GM21737 (cell line): Measurements from ENCODE around the gene NFS1.
"Not testable (repeated sequence)": the region's sequence is repeated elsewhere in the genome, so short reads cannot be mapped to it uniquely, and the experiment has no call there.

Experiments
- ATAC-seq: cut with Tn5 transposase; IDR thresholded peaks from one replicate; pipeline ENCODE4 v1.9.1; 2021; ENCODE audit warnings: mild to moderate bottlenecking, moderate library complexity; ENCODE audit not compliant: unreplicated experiment

The NFS1 gene

DNA sequence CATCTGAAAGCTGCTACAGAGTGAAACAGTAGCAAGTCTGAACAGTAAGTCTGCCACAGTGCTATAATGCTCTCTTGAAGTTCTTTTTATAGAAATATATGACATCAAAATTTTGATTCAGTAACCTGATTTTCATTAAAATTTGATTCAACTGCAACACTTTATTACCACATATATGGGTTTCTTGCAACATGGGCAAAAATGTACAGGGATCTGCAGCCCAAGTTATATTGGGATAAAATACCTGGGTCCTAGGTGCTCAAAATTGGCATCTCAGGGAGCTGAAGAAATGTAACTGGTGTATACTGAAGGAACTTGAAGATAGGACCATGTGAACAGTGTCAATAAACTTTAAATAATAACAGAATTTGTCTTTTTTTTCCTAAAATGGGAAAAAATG lies 10.9 kb upstream of the NFS1 start:
- no peak for ATAC-seq

DNA sequence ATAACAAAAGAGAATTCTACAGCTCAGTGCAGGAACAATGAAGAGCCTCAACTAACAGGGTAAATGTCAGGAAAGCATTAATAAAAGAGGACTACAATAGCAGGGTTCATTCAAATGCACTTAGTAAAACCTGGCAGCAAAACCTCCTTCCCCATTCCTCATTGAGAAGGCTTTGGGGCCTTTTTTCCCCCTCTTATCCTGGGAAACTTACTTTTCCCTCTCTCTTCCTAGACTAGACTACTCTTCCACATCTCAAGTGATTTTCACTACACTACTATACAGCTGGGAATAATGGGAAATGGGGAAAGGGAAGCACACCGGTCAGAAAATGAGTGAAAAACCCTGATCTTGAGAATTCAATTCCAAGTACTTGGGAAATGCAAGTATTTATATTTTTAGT lies 10.1 kb upstream of the NFS1 start:
- no peak for ATAC-seq

DNA sequence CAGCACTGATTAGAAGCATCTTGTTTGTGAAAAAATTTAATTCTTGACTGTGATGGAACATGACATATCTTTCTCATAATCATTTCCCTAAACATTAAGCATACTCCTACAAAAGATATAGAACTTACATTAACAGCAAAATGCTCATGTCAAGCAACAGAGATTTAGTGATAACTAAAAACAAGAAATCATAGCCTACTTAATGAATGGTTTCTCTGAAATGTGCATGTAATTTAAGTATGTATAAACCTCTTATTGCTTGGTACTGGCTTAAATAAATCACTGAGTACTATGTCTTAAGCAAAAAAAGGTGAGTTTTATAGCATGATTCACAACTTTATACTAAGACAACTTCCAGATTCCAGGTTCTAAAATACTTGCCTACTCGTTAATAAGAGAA lies 9.3 kb upstream of the NFS1 start:
- no peak for ATAC-seq

DNA sequence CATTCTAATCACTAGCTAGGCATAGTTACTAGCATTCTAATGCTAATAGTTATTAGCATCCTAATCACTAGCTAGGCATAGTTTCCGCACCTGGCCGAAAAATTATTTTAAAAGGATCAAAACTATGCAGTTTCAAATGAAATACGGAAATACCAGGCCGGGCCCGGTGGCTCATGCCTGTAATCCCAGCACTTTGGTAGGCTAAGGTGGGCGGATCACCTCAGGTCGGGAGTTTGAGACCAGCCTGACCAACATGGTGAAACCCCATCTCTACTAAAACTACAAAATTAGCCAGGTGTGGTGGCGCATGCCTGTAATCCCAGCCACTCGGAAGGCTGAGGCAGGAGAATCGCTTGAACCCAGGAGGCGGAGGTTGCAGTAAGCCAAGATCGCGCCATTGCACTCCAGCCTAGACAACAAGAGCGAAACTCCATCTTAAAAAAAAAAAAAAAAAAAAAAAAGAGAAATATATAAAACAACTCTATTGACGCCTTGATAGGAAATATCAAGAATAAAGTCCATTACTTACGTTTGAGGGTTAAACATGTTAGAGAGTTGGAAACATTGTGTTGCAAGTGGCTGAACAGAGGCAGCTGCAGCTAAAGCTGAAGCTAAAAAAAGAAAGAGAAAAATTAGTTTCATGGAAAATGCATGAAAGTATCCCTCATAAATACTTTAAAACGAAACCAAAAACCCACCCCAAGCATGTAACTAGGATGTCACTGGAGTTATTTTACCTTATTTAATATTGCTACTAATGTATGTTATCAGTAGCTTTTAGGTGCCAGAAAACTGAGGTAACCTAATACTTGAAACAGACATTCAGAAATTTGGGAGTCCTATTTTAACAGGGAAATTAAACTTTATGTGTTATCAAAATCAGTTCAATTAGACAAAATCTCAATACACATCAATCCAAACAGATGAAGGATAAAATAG lies 7.7 kb upstream of the NFS1 start:
- ATAC-seq: not testable (repeated sequence)

DNA sequence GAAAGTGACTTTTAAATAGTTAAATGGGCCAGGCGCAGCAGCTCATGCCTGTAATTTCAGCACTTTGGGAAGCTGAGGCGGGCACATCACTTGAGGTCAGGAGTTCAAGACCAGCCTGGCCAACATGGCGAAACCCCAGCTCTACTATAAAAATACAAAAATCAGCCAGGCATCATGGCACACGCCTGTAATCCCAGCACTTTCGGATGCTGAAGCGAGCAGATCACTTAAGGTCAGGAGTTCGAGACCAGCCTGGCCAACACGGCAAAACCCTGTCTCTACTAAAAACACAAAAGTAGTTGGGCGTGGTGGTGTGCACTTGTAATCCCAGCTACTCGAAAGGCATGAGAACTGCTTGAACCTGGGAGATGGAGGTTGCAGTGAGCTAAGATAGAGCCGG lies 6.7 kb upstream of the NFS1 start:
- ATAC-seq: not testable (repeated sequence)

DNA sequence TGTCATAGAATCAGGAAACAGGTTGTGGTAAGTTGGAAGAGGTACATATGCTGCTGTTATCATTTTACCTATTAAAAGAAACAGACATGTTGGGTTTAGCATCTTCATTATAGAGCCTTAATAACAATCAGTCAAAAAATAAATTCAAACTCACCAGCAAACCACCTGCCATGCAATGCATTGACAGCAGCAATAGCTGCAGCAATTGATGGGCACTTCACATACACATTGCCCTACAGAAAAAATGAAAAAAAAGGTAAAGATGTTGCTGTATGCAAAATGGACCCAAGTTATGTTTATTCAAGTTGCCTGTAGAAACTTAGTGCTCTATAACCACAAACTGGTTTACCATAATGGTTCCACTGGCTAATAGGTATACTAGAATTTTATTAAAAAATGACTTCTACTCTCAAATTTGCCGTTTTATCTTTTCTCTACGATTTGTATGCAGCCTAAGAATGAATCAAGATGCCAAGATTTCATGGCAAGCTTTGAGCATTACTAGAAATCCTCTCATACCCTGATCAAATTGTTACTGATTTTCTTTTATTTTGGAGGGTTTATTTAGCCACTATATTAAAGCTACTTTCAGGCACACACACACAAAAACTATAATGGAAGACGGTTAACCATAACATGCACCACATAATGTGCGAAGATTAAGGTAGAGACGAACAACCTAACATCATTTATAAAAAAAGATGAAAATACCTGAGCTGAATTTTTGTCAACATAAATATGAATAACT lies 5.5 kb upstream of the NFS1 start:
- ATAC-seq: no peak

DNA sequence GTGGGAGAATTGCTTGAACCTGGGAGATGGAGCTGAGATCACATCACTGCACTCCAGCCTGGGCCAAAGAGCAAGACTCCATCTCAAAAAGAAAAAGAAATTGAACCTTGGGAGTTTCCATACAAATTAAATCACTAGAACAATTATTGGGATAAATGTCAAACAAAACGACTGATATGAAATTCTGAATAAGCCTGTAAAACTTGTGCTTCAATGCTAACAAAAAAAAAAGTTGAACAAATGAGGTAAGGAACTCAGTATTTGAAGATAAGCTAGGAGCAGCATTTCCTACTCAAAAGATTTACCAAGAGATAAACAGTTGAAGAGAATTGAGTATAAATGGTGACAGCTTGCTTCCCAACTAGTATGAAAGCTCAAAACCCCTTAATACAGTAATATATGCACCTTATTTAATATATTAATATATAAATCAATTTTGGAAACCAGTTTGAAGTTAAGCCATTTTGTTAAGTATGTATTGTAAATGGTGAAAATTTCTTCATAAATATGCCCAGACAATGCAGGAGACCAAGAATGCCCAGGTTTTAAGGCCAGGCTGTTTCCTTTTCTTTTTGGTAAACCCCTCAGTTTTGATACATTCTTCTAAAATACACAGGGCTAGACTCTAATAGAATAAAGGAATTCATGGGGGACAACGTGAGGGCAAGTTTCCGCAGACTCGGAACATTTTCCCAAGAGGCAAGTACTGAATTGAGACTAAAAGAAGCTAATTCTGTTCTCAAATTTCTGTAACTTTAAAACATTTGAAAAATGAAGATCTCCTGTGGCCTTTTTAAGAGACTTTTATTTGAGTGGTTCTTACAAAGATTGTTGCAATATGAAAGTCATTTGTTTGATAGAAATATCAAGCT lies 3.9 kb upstream of the NFS1 start:
- no peak for ATAC-seq

DNA sequence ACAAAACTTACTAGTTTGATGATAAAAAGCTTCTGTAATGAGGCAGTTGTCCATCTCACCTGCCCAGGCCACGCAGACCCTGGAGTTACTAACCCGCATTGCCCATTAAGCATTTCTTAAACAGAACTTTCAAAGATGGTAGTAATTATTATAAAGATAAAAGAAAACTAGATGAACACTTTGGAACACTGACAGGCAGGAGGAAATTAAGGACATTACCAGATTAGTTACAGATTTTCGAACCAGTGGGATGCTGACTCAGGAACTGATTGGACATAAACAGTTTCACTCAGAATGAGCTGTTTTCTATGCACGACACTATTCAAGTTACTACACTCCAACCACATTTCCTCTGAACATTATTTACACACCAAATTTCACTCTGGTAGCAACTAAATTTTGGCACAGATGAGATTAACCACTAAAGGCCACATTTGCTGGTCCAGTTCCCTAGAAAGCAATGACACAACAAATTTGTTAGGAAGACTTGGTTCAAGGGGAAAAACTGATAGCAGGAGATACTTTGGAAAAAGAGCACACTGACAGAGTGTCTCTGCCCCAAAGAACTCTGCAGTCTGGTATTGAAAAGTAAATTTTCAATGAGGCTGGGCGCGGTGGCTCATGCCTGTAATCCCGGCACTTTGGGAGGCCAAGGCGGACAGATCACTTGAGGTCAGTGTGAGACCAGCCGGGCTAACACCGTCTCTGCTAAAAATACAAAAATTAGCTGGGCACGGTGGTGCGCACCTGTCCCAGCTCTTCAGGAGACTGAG lies 3.1 kb upstream of the NFS1 start:
- no peak for ATAC-seq

DNA sequence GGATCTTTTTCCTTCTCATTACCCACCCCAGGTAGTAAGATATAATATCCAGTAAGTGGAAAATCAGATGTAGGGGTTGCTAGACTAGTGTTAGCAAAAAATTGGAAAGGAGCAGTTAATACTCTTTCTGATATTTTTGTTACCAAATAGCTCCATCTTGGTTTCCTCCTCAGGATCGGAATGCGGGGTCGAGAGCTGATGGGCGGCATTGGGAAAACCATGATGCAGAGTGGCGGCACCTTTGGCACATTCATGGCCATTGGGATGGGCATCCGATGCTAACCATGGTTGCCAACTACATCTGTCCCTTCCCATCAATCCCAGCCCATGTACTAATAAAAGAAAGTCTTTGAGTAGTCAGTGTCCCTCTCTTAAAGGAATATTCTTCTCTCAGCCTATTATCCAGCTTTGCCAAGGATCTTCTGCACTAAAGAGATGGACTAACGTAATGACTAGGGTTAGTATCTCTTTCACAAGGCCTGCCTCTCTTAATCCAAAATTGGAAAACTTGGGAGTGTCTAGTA lies 1.5 kb upstream of the NFS1 start:
- no peak for ATAC-seq

DNA sequence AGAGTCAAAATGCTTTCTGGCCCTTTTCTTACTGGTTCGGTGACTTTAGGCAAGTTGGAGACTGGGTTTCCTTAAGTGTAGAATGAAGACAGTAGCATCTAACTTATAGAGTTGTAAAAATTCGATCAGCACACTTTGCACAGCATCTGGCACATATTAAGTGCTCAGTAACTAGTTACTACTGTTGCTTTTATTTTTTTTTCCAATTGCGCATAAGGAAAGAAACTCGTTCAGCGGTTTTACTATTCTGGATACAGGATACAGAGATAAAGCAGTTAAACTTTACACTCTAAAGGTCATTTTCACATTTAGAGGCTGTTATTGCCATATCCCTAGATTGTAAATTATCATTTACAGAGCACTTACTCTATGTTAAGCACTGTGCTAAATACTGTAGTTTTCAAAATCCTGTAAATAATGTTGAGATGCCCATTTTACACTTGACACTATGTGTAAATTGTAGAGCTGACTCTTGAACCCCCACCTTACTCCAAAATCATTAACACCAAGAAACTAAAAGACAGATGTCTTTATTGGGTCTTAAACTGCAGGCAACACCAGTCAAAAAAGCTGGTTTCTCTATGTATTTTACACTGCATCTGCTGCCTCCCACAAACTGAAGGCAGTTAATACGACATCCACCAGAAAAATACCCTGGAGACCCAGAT lies 939 bp upstream of the NFS1 start:
- no peak for ATAC-seq

DNA sequence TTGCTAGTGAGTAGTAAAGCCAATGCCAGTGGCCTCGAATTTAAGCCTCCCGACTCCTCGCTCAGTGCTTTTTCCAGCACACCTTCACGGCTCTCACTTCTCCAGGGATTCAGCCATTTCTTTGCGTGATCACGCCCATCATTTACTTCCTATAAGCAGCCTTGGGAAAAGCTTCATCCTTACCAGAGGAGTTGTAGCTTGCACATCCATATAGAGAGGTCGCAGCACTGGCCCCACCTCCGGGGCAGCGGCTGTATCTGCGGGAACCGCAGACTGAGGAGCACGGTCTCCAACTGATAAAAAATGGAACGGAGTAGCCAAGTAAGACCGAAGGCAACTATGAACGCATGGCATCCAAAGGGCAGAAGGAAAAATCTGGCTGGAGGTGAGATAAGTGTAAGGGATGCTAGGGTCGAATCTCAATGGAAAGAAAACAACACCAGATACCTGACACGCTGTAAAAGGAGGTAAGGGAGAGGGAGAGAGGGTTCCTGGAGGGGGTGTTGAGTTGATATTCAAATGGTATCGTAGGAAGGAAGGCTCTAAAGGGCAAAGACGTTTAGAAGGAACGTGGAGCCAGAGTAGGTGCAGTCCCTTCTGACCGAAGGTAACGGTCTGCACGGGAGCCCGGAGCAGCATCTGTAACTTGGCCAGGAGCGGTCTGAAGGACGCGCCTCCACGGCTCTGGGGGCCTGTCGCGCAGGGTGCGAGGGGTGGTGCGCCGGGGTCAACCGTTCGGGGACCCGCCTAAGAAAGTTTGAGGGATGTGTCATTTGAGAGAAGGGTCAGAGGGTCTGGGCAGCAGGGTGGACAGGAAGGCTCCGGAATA lies 640 bp downstream of the NFS1 start:
- peak; percentile 17 for ATAC-seq

DNA sequence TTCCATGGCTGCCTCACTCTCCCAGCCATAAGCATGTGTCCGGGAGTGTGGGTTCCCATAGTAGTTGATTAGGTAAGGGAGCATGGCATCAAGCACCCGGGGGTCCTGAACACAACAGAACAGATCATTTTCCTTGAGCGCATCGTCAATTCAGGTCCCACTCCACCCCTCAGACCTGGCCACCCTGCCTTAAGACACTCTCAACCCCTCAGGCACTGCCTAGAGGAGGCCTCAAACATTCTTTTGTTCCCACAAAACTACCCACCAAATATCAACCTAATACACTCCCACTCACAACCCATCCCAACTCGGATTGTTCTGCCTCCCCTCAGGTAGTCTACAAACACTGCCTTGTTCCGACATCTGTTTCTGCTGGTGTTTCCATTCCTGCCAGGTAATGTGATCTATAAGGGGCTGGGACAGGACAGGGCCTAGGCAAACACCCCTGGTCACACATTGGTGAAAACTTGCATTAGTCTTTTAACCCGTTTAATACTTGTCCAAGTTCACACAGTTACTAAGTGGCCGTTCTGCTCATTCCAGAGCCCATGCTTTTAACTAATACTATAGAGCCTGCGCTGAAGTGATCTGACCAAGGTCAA lies 1.4 kb downstream of the NFS1 start:
- ATAC-seq: no peak

DNA sequence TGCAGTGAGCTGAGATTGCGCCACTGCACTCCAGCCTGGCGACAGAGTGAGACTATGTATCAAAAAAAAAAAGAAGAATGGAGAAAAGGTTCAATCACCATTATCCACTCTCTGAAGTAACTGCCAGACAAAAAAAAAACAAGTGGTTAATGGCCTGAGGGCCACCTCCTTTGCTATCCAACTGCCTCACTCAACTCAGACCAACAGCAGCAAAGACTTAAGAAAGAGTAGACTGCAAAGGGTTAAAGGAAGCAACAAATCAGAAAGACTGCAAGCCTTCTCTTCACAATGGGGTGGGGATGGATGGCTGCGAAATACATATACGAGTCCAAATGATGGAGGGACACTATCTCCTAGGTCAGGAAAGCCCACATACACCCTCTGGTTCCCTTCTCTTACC lies 3.2 kb downstream of the NFS1 start:
- ATAC-seq: no peak

DNA sequence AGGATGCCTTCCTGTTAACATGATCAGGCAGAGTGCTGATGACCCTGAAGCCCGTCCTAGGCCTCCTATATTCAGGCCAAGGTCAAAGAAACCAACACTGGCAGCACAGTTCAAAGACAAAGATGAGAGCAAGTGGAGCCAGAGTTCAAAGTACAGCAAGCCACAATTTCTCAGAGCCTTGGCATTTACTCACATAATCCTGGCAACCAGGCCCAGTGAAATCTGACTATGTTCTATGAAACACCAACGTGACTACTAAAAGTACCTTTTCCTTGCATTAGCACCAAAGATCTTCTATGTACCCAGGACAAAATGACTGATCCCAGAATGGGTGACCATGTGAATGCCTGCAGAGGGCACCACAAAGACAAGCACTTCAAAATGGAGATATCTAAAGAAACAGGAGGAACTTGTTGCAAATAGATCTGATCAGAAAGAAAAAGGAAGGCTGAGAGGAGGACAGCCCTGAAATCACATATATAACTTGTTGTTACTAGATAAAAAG lies 3.9 kb downstream of the NFS1 start:
- no peak for ATAC-seq

DNA sequence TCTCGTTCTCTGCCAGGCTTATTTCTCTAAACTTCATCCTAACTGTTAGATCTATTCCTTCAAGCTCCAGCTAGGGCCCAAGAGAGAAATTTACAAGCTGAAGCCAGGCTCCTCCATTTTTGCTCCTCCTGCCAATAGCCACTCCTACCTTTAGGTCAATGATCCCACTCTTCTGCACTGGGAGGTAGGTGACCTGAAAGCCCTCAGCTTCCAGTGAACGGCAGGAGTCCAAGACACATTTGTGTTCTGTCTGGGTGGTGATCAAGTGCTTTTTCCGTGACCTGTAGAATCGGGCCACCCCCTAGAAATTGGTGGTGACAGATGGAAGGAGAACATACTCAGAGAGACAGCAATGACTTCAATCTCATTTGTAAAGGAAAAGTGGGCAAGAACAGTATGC lies 8.9 kb downstream of the NFS1 start:
- ATAC-seq: no peak

DNA sequence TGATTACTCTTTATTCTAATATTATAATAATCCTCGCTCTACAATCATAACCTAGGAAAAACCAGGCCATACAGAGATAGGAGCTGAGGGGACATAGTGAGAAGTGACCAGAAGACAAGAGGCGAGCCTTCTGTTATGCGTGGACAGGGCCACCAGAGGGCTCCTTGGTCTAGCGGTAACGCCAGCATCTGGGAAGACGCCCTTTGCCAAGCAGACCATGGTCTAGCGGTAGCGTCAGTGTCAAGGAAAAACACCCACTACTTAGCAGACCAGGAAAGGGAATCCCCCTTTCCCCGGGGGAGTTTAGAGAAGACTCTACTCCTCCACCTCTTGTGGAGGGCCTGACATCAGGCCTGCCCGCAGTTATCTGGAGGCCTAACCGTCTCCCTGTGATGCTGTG lies 12.3 kb downstream of the NFS1 start:
- not testable (repeated sequence) for ATAC-seq

DNA sequence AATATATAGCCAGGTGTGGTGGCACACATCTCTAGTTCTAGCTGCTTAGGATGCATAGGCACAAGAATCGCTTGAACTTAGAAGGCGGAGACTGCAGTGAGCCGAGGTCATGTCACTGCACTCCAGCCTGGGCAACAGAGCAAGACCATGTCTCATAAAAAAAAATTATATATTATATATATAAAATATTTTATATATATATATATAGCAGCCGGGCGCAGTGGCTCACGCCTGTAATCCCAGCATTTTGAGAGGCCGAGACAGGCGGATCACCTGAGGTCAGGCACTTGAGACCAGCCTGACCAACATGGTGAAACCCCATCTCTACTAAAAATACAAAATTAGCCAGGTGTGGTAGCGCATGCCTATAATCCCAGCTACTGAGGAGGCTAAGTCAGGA lies 13.8 kb downstream of the NFS1 start:
- not testable (repeated sequence) for ATAC-seq

DNA sequence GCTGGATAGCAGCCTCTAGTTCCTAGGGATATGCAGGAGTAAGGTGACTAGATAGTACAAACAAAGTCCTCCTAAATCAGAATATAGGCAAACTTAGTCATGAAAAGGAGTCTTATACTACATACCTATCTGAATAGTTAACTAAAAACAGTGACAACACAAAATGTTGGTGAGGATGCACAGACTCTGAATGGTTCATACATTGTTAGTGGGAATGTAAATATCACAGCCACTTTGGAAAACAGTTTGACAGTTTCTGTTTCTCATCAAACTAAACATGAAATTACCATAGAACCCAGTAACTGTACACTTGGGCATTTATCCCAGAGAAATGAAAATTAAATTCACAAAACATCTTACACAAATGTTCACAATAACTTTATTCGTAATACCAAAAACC lies 17.2 kb downstream of the NFS1 start:
- no peak for ATAC-seq
